Measurements from ENCODE around the gene PRPH2. TPM values are rescaled to one million over a fixed set of nuclear protein-coding genes. Genes with fewer than 3 reads are reported as not detected.

PRPH2 gene, protein sequence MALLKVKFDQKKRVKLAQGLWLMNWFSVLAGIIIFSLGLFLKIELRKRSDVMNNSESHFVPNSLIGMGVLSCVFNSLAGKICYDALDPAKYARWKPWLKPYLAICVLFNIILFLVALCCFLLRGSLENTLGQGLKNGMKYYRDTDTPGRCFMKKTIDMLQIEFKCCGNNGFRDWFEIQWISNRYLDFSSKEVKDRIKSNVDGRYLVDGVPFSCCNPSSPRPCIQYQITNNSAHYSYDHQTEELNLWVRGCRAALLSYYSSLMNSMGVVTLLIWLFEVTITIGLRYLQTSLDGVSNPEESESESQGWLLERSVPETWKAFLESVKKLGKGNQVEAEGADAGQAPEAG
- polyA plus RNA-seq (2012; ENCODE audit: missing spikeins), result not detected

GRCh38 chr6:42722497-42722896, at the start of gene PRPH2:
TSS of gene PRPH2 (minus strand) at chr6:42722597. CDS start at chr6:42722334, 263 bp downstream.
- no peak for TF ChIP-seq POLR2AphosphoS5 (IDR thresholded peaks at IDR 0.05; ENCODE audit: low read depth, low read length)
- no peak for TF ChIP-seq TAF1 (IDR thresholded peaks at IDR 0.05; ENCODE audit: borderline replicate concordance, low read depth, low read length)
- no peak for TF ChIP-seq POLR2A (IDR thresholded peaks at IDR 0.05; ENCODE audit: low read depth, low read length)
- FAIRE-seq (no peak), DNase-seq (ENCODE audit: insufficient read length) (no peak)

DNA sequence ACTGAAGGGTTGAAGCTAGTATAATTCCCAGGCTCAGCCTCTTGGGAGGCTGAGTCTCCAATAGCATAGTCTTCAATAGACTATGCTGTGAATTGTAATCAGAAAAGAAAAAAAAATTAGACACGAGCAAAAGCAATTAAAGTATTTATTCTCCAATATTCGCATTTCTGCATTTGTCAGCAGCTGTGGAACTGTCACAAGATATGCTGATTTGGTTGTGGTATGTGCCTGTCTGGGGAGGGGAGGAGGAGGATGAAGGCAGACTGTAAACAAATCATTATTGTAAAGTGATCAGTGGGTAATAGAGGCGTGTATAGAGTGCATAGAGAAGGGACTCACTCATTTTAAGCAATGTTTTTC, 49.3 kb upstream of the PRPH2 start:
- TF ChIP-seq POLR2AphosphoS5 (IDR thresholded peaks at IDR 0.05; ENCODE audit: low read depth, low read length) (no peak), TAF1 (IDR thresholded peaks at IDR 0.05; ENCODE audit: borderline replicate concordance, low read depth, low read length) (no peak), POLR2A (IDR thresholded peaks at IDR 0.05; ENCODE audit: low read depth, low read length) (no peak)
- no peak for FAIRE-seq
- no peak for DNase-seq (ENCODE audit: insufficient read length)

DNA sequence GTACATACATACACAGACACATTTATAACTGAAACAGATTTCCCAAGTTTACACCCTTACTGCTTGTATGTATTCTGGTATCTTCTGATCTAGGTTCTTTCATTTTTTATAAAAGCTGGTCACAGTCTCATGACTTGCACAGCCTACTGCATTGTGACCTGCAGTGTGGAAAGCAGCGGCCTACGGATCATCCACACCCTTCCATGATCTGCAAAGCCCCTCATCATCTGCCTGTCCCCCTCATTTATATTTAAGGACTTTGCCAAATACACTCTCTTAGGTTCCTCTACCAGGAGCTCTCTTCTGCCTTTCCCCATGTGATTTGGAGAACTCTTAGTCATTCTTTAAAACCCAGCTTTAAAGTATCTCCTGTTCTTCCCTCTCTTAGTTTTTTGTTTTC, 47.4 kb upstream of the PRPH2 start:
- DNase-seq (ENCODE audit: insufficient read length) (no peak), FAIRE-seq (no peak)

DNA sequence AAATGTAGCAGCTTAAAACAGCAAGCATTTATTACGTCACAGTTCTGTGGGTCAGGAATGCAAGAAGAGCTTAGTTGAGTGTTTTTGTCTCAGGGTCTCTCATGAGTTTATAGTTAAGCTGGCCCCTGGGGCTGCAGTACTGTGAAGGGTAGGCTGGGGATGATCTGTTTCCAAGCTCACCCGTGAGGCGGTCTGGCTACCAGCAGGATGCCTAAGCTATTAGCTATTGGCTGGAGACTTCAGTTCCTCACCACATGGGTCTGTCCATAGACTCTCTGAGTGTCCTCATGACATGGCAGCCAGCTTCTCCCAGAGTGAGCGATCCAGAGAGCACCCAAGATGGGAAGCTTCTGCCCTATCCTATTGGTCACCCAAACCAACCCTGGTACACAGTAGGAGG, 46.7 kb upstream of the PRPH2 start:
- no peak for DNase-seq (ENCODE audit: insufficient read length)
- no peak for FAIRE-seq
- TF ChIP-seq POLR2AphosphoS5 (IDR thresholded peaks at IDR 0.05; ENCODE audit: low read depth, low read length) (no peak), TAF1 (IDR thresholded peaks at IDR 0.05; ENCODE audit: borderline replicate concordance, low read depth, low read length) (no peak), POLR2A (IDR thresholded peaks at IDR 0.05; ENCODE audit: low read depth, low read length) (no peak)

More for the DNA sequence above, 47.4 kb upstream of the PRPH2 start:
- TF ChIP-seq TAF1 (IDR thresholded peaks at IDR 0.05; ENCODE audit: borderline replicate concordance, low read depth, low read length), result no peak
- TF ChIP-seq POLR2A (IDR thresholded peaks at IDR 0.05; ENCODE audit: low read depth, low read length), result no peak
- TF ChIP-seq POLR2AphosphoS5 (IDR thresholded peaks at IDR 0.05; ENCODE audit: low read depth, low read length), result no peak

DNA sequence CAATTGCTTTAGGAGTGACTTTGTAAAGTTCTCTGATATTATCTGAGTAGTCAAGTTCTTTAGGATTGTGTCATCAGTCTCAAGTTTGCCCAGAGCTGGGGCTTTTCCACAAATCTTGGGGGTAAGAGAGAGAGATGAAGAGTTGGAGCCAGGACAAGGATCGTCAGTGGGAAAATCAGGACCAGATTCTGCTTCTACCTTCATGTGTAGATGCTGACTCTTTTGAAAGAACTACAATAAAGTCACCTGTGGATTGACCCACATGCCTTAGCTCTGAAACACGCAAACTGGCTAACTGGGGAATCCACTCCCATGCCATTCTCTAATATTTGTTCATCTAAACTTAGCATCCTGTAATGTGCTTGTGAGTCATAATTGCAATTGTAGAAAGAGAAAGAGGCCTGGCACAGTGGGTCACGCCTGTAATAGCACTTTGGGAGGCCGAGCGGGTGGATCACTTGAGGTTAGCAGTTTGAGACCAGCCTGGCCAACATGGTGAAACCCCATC, 43.8 kb upstream of the PRPH2 start:
- no peak for FAIRE-seq
- TF ChIP-seq POLR2AphosphoS5 (IDR thresholded peaks at IDR 0.05; ENCODE audit: low read depth, low read length) (no peak), TAF1 (IDR thresholded peaks at IDR 0.05; ENCODE audit: borderline replicate concordance, low read depth, low read length) (no peak), POLR2A (IDR thresholded peaks at IDR 0.05; ENCODE audit: low read depth, low read length) (no peak)
- no peak for DNase-seq (ENCODE audit: insufficient read length)

DNA sequence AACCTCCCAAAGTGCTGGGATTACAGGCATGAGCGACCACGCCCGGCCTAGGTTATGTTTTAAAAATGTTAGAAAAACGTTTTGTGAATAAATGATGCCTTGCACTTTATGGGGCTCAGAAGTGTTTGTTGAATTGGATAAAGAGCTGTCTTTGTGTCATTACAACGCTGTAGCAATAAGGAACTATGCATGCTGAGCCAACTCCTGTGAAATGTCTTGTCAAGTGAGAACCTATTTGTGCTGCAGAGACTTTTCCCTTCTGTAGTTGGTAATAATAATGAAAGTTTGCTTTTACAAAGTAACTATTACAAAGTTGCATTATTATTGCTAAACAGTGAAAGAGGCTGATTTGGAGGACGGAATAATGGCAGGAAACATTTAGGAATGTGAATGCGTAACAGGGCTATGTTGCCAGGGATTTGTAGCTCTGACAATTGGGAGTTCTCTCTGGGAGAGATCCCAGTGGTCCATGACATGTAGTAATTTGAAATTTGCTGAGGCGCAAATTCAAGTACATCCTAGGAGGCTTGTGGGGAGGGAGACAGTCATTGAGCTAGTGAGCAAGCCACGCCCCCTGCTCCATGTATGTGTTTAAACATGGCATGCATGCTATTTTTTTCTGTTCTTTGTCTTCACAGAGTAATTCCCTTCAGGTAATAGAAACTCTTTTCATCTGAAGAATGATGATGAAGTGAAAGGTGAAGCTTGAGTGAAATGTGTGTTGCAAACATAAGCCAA, 42.7 kb upstream of the PRPH2 start:
- TF ChIP-seq POLR2A (IDR thresholded peaks at IDR 0.05; ENCODE audit: low read depth, low read length) (no peak), TAF1 (IDR thresholded peaks at IDR 0.05; ENCODE audit: borderline replicate concordance, low read depth, low read length) (no peak), POLR2AphosphoS5 (IDR thresholded peaks at IDR 0.05; ENCODE audit: low read depth, low read length) (no peak)
- FAIRE-seq (no peak), DNase-seq (ENCODE audit: insufficient read length) (no peak)

- TF ChIP-seq POLR2AphosphoS5 (IDR thresholded peaks at IDR 0.05; ENCODE audit: low read depth, low read length), result no peak
- no peak for TF ChIP-seq POLR2A (IDR thresholded peaks at IDR 0.05; ENCODE audit: low read depth, low read length)
- TF ChIP-seq TAF1 (IDR thresholded peaks at IDR 0.05; ENCODE audit: borderline replicate concordance, low read depth, low read length), result no peak
- DNase-seq (ENCODE audit: insufficient read length), result no peak
- no peak for FAIRE-seq
These were observed 40.6 kb upstream of the PRPH2 start for GRCh38 chr6:42762950-42763349.

DNA sequence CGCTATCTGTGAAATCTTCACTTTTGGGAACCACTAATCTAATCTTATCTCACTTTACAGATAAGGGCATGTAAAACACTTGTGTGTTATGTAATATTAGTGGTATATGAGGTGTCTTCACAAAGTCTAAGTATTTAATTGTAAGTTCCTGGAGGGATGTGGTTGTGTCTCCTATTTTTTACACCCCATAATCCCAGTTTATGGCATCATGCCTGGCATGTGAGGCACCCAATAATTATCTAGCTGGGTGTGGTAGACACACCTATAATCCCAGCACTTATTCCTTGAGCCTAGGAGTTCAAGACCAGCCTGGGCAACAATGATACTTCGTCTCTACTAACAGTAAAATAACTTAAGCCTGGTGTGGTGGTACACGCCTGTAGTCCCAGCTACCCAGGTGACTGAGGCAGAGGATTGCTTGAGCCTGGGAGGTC, 40.0 kb upstream of the PRPH2 start:
- TF ChIP-seq POLR2A (IDR thresholded peaks at IDR 0.05; ENCODE audit: low read depth, low read length), result no peak
- TF ChIP-seq POLR2AphosphoS5 (IDR thresholded peaks at IDR 0.05; ENCODE audit: low read depth, low read length), result no peak
- TF ChIP-seq TAF1 (IDR thresholded peaks at IDR 0.05; ENCODE audit: borderline replicate concordance, low read depth, low read length), result no peak
- no peak for FAIRE-seq

GRCh38 chr6:42761287-42762067, 39.1 kb upstream of the PRPH2 start:
- TF ChIP-seq POLR2AphosphoS5 (IDR thresholded peaks at IDR 0.05; ENCODE audit: low read depth, low read length) (no peak), POLR2A (IDR thresholded peaks at IDR 0.05; ENCODE audit: low read depth, low read length) (no peak), TAF1 (IDR thresholded peaks at IDR 0.05; ENCODE audit: borderline replicate concordance, low read depth, low read length) (no peak)
- FAIRE-seq (no peak), DNase-seq (ENCODE audit: insufficient read length) (no peak)

More for the DNA sequence above, 40.0 kb upstream of the PRPH2 start:
- no peak for DNase-seq (ENCODE audit: insufficient read length)

- DNase-seq (ENCODE audit: insufficient read length), result no peak
- no peak for TF ChIP-seq TAF1 (IDR thresholded peaks at IDR 0.05; ENCODE audit: borderline replicate concordance, low read depth, low read length)
- no peak for TF ChIP-seq POLR2A (IDR thresholded peaks at IDR 0.05; ENCODE audit: low read depth, low read length)
- no peak for TF ChIP-seq POLR2AphosphoS5 (IDR thresholded peaks at IDR 0.05; ENCODE audit: low read depth, low read length)
- FAIRE-seq, result no peak
These were observed 36.5 kb upstream of the PRPH2 start for GRCh38 chr6:42758756-42759430.
